Activated T-cell treated with anti-CD3 and anti-CD28 coated beads, Interleukin-2, amount 50 U/mL, for 4 hours (primary cell): ENCODE results near the gene RASL12. TPM values are rescaled to one million over a fixed set of nuclear protein-coding genes. Genes with fewer than 3 reads are reported as not detected.
"Not testable (repeated sequence)": the region's sequence is repeated elsewhere in the genome, so short reads cannot be mapped to it uniquely, and the experiment has no call there.

Source experiments
- ATAC-seq, 2 donors: fragments of 200-7000 bp; cut with Tn5 transposase; one replicate each; pipeline ENCODE4 v1.10.0; 2021
- DNase-seq: peaks from one replicate; pipeline ENCODE4 v3.0.0-alpha.2; 2020
- H3K27me3 Mint-ChIP-seq: one replicate; pipeline ENCODE4 v1.8.0; 2021; ENCODE audit warnings: low read depth, mixed read lengths
- H3K36me3 Mint-ChIP-seq: one replicate; pipeline ENCODE4 v1.8.0; 2022; ENCODE audit warnings: mixed read lengths; ENCODE audit not compliant: insufficient read depth
- H3K4me1 Mint-ChIP-seq: one replicate; pipeline ENCODE4 v1.8.0; 2021; ENCODE audit warnings: low read depth, mixed read lengths
- H3K4me3 Mint-ChIP-seq: one replicate; pipeline ENCODE4 v1.8.0; 2021; ENCODE audit warnings: mild to moderate bottlenecking, moderate library complexity, mixed read lengths
- H3K9me3 Mint-ChIP-seq: one replicate; pipeline ENCODE4 v1.8.0; 2021; ENCODE audit warnings: mixed read lengths
- total RNA-seq, 3 donors: library from RNA; stranded (reverse); gene quantifications; one replicate each; pipeline ENCODE4 v1.2.1, GENCODE V29; 2021

Gene RASL12
- total RNA-seq, 3 donors from 2014 or later, result not detected

DNA sequence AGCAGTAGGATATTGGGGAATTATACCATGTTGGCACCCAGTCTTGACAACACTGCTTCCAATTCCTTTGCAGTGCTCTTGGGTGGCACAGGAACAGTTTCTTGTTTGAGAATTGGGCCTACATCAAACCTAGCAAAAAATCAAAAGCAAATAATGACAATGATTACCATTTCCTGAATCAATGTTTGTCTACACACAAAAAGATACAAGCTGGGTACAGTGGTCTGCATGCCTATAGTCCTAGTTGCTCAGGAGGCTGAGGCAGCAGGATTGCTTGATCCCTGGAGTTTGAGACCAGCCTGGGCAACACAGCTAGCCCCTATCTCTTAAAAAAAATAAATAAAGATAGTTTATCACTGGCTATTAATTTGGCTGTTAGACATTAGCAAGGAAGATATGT, 46.3 kb downstream of the RASL12 start:
- DNase-seq (no peak), ATAC-seq (no peak)
- no peaks in the 10 kb centered on the region for H3K9me3 Mint-ChIP-seq
- H3K4me1 Mint-ChIP-seq, result peaks cover 8% of the 10 kb centered on the region
- no peaks in the 10 kb centered on the region for H3K27me3 Mint-ChIP-seq
- peaks cover 40% of the 10 kb centered on the region for H3K36me3 Mint-ChIP-seq
- H3K4me3 Mint-ChIP-seq, result no peak overlapping the region

- H3K4me1 Mint-ChIP-seq, result peaks cover 4% of the 10 kb centered on the region
- no peaks in the 10 kb centered on the region for H3K27me3 Mint-ChIP-seq
- no peak overlapping the region for H3K4me3 Mint-ChIP-seq
- ATAC-seq, result no peak
- peaks cover 36% of the 10 kb centered on the region for H3K36me3 Mint-ChIP-seq
- DNase-seq, result no peak
- H3K9me3 Mint-ChIP-seq, result no peaks in the 10 kb centered on the region
Measured at GRCh38 chr15:65020419-65020818, 47.4 kb downstream of the RASL12 start.

DNA sequence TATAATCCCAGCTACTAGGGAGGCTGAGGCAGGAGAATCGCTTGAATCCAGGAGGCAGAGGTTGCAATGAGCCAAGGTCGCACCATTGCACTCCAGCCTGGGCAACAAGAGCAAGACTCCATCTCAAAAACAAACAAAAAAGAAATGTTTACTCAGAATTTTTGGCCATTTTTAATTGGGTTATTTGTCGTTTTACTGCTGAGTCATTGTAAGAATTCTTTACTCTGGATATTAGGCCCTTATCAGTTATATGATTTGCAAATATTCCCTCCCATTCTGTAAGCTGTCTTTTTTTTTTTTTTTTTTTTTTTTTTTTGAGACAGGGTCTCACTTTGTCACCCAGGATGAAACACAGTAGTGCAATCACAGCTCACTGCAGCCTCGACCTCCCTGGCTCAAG, 56.6 kb downstream of the RASL12 start:
- H3K9me3 Mint-ChIP-seq, result not testable (repeated sequence)

GRCh38 chr15:65008983-65009382, 58.8 kb downstream of the RASL12 start:
- Mint-ChIP-seq H3K36me3 (peaks cover 20% of the 10 kb centered on the region), H3K4me3 (no peak overlapping the region), H3K9me3 (peaks cover 4% of the 10 kb centered on the region), H3K4me1 (no peaks in the 10 kb centered on the region), H3K27me3 (no peaks in the 10 kb centered on the region)
- ATAC-seq (no peak), DNase-seq (no peak)

More for the DNA sequence above, 56.6 kb downstream of the RASL12 start:
- not testable (repeated sequence) for DNase-seq, H3K4me1 Mint-ChIP-seq, H3K27me3 Mint-ChIP-seq, ATAC-seq, H3K4me3 Mint-ChIP-seq
- H3K36me3 Mint-ChIP-seq, result peaks cover 28% of the 10 kb centered on the region

DNA sequence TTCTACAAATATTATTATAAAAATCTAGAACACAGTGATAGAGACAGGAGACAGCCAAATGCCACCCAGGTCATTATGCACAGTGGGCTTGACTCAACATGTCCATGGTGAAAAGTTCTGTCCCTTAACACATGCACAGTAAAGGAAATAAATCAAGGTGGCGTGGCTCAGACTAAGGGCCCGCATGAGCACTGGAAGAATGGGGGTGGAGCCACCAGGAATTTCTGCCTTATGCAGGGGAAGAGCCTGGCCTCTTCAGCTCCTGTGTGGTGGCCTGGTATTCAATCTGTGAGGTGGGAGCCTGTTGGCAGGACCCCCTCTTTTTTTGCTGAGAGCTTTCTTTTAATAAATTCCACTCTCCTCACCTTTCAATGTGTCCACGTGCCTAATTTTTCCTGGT, 60.9 kb downstream of the RASL12 start:
- Mint-ChIP-seq H3K9me3 (no peaks in the 10 kb centered on the region), H3K36me3 (peaks cover 9% of the 10 kb centered on the region), H3K27me3 (no peaks in the 10 kb centered on the region), H3K4me1 (no peaks in the 10 kb centered on the region), H3K4me3 (no peak overlapping the region)
- no peak for DNase-seq
- ATAC-seq, result no peak

GRCh38 chr15:65004993-65005392, 62.8 kb downstream of the RASL12 start:
- Mint-ChIP-seq H3K4me1 (no peaks in the 10 kb centered on the region), H3K27me3 (no peaks in the 10 kb centered on the region), H3K4me3 (no peak overlapping the region), H3K36me3 (peaks cover 5% of the 10 kb centered on the region), H3K9me3 (no peaks in the 10 kb centered on the region)
- DNase-seq, result no peak
- ATAC-seq, result no peak

Other genes with a start within 250 kb of the RASL12 start
- gene PIF1, start 242.3 kb downstream of the RASL12 start, total RNA-seq, result 1 to 10 TPM; 1.5 to 2.2 (median 1.6) TPM
- 10 to 100 TPM in 2 of 3 donors, 1 to 10 TPM in 1; 9.3 to 14.2 (median 13.0) TPM for gene PLEKHO2, start 226.1 kb downstream of the RASL12 start, total RNA-seq
- 1 to 10 TPM in 2 of 3 donors, under 1 TPM in 1; 0.63 to 2.4 (median 1.4) TPM for gene ANKDD1A, start 156.1 kb downstream of the RASL12 start, total RNA-seq
- 10 to 100 TPM; 69.8 to 80.9 (median 72.7) TPM for gene SPG21, start 78.1 kb downstream of the RASL12 start, total RNA-seq
- gene MTFMT, start 38.4 kb downstream of the RASL12 start, total RNA-seq, result 10 to 100 TPM; 12.6 to 25.2 (median 16.4) TPM
- gene SLC51B, start 22.6 kb downstream of the RASL12 start, total RNA-seq, result not detected
- gene KBTBD13, start 8.8 kb upstream of the RASL12 start, total RNA-seq, result not detected
- gene UBAP1L, start 47.2 kb upstream of the RASL12 start, total RNA-seq, result 1 to 10 TPM; 5.2 to 6.1 (median 5.9) TPM
- 10 to 100 TPM; 35.0 to 38.7 (median 36.1) TPM for gene PDCD7, start 65.8 kb upstream of the RASL12 start, total RNA-seq
- 10 to 100 TPM; 56.2 to 62.4 (median 58.0) TPM for gene CLPX, start 117.4 kb upstream of the RASL12 start, total RNA-seq
- under 1 TPM; 0.08 to 0.13 (median 0.08) TPM for gene CILP, start 143.5 kb upstream of the RASL12 start, total RNA-seq
- 10 to 100 TPM; 10.5 to 14.1 (median 10.9) TPM for gene PARP16, start 218.9 kb upstream of the RASL12 start, total RNA-seq
- gene RNU5A-1, start 228.1 kb upstream of the RASL12 start, total RNA-seq, result not detected
- 10 to 100 TPM in 1 of 3 donors, not detected in 2; 14.0 TPM for gene RNU5B-1, start 236.7 kb upstream of the RASL12 start, total RNA-seq